NCI-H1417 (cell line): ENCODE results near the gene GCSAM.

ENCODE experiments used
- DNase-seq, 3 experiments: peaks; one replicate each; lab custom pipeline; 2025; lab: John Stamatoyannopoulos, UW

Gene GCSAM

DNA sequence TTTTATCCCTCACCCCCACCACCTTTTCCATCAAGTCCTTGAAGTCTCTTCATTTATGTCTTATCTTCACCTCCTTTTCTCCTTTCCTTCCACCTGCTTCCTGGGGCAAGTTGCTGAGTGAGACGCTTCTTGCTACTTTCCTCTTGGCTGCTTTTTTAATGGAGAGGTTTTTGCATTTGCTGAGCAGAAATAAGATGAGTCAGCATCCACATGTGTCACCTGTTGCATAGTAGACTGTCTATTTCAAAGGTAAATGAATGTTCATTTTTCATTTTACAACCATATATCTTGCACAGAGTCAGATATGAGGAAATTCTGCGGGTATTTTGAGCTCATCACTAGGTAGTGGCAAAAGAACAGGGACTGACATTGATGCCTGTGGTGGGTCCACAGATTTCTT is 28.3 kb downstream of the GCSAM start:
- DNase-seq, result no peak

DNA sequence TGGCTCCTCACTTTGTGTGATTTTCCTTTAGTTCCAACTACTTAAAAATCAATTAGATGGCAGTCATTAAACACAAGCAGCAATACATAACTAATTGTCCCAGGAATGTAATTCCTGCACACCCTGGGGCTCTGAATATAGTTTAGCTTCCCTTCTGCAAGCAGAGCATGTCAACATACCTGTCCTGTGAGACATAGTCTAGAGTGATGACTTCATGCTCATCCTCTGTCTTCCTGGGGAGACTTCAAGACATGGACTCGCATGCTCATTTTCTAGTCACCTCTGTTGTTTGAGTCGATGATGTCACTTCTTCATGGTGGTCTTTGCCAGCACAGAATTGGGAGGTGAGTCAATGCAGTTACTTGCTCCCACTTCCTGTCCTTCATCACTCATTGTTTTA is 31.1 kb downstream of the GCSAM start:
- DNase-seq, result peak in 2 of 3 experiments; percentile 25 to 67

DNA sequence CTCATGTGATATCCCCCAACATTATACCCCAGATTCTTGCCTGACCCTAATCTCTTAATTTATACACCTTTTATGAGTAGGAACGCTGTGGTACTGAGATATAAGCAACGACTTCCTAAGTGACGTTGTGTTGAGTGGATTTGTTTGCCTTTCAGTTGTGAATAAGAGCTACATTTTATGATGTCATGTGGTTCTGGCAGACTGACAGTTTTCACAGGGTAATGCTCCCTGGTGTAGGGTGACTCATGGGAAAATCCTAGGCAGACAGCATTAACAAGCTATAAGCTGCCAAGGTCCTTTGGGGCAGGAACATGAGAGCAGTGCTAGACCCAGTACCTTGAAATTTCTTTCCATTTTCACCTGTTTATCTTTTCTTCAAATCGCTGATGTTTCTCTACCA is 35.7 kb downstream of the GCSAM start:
- DNase-seq, result peak; percentile 22 to 55 (median 55)

DNA sequence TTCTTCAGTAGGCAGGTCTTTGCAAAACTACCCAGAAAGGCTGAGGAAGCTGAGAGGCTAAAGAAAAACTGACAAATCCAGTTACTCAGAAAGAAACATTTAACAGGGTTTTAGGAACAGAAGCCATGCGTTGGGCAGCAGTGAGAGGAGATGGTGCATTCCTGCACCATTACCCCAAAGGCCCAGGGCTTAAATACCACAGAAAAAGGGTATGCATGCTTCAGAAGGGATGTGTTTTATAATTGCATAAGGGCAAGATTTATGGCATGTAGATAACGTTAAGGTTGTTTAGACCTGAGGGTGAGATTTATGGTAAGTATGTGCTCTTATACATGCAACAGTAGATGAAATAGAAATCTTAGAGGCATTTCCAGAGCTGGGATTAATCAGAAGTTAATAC is 36.9 kb downstream of the GCSAM start:
- DNase-seq, result no peak

DNA sequence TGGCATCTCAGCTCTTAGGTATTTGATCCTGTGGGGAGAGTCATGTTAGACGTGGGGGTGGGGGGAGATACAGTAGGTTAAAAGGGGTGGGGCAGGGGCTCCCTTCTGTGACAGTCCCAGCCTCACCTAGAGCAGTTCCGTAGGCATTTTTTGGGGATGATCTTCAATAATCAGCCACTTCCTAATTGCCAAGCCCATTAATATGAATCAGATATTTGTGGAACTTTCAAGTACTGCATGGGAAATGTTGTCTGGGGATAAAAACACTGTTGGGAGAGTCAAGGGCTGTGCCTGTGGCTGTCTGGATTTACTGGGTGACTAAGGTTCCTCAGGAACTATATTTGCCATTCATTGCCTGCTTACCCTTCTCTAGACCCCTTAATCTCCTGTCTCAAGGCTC is 37.3 kb downstream of the GCSAM start:
- DNase-seq, result no peak

DNA sequence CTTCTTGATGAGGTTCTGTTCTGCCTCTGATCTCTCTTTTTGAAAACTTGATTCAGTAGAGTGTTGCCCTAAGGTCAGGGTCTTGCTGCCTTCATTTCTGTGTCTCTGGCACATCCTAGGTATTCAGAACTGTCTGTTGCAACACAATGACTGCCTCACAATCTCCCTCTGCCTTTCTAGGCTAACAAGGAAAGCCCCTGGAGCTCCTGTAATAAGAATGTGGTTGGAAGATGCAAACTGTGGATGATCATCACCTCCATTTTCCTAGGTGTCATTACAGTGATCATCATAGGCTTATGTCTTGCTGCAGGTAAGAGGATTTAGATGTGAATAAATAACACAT is 39.9 kb downstream of the GCSAM start:
- DNase-seq, result no peak

DNA sequence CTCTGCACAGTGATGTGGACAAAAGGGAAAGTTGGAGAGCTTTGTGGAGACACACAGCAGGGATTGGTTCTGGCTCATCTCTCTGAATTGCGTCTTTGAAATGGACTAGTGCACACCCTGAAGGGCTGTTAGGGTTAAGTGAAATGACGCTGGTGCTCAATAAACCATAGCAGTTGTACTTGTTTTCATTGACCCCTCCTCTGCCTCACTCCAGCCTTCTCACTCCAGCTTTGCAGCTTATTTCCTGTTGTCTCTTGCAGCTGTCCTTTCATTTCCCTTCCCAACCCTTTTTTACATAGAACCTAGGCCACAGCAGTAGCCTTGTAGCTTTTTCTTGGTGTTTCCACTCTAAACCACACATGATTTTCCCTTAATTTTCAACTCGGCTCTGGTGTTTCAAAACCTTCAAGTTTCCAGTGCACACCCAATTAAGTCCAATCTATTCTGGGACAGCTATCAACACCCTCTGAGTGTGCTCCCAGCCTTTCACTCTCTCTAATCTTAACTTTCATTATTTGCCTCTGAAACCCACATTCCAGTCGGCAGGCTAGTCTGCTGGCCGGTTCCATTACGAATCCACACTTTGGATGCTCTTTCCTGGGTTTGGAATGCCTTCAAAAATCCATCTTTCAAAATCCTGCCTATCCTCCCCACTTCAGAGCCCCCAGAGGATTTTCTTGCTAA is 40.4 kb downstream of the GCSAM start:
- no peak for DNase-seq

DNA sequence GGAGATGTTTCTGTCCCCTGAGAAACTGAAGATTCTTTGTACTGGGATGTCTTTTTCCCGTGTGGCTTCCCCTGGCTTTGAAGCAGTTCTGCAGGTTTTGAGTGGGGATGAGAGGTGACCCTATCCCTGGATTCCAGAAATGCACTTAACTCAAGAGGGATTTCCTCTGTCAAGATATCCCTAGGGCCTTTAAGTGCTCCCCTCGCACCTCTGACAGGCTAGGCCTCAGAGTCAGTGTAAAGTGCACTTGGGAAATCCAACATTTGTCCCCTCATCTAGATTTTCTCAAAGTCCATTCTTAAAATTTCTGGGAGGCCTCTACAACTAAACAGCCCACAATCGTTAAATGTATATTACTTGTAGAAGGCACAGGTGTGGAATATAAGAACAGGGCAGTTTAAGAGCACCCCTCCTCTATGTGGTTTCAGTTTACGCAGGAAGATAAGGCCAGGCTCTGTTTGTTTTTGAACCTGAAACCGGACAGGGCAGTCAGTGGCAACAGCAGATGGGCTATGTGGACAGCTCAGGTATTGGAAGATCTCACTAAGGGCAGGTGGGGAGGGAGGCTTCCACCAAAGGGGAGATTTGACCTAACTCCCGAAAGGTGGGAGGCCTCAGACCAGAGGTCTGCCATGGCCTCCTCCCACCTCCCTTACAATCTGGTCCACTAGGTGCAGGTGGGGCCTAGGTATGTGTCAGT is 42.0 kb downstream of the GCSAM start:
- peak in 2 of 3 experiments; percentile 40 to 71 for DNase-seq

DNA sequence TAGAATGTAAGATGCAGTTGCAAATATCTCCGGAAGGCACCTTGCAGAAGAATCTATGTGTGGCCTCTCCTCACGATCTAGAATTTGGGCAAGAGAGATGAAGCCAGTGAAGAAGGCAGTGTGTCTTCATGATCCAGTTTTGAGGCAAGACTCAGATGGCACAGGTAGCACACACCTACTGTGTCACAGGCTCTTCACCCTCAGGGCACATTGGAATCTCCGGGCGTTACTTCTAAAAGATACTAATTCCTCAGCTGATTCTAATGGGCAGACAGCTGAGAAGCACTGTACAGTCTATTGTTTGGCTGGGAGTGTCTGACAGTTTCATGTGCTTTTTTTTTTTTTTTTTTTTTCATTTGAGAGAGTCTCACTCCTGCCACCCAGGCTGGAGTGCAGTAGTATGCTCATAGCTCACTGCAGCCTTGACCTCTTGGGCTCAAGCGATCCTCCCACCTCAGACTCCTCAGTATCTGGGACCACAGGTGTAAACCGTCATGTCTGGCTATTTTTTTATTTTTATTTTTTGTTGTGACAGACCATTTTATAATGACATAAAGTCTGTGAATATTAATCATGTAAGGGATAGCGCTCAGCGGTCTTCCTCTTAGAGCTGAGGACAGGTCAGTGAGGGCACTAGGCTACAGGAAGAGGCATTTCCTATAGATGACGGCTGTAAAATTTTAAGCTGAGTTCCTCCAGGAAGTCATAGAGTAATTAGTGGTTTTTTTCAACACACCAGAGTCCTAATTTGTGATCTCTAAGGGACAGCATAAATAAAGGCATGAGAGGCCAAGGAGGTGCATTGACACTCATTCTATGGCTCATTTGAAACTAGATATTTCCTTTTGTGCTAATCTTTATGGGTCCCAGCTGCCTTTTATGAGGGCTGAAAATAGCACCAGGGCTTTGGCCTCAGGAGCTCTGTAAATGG is 42.8 kb downstream of the GCSAM start:
- peak in 2 of 3 experiments; percentile 53 to 71 for DNase-seq

DNA sequence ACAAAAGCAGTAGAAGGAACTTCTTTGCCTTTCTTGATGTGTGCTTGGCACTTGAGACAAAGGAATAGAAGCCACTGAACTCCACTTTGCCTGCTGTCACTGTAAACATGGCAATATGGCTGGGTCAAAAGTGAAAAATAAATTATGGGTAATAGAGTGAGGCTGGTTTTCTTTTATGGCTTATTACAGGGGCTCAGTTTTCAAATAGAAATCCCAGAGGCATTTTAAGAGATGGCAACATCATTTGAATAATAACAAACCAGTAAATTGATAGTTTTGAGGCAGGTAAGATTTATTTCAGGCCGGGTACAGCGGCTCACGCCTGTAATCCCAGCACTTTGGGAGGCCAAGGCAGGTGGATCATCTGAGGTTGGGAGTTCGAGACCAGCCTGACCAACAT is 44.1 kb downstream of the GCSAM start:
- DNase-seq, result no peak

DNA sequence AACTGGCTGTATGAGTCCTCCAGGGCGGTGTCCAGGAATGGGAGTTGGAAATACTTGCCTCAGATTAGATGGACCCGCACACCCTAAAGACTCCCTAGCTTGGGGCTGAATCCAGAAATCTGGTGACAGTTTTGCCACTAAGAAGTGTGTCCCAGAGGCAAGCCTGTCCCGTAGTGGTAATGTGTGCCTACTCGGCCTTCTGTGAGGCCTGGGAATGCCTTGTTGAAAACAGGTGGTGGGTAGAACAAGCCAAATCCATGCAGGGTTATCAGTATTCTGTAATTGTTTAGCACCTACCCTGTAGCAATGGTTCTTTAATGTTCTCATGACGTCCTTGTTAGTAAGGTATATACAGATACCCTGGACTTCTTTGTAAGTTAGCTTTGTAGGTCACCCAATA is 45.3 kb downstream of the GCSAM start:
- no peak for DNase-seq

DNA sequence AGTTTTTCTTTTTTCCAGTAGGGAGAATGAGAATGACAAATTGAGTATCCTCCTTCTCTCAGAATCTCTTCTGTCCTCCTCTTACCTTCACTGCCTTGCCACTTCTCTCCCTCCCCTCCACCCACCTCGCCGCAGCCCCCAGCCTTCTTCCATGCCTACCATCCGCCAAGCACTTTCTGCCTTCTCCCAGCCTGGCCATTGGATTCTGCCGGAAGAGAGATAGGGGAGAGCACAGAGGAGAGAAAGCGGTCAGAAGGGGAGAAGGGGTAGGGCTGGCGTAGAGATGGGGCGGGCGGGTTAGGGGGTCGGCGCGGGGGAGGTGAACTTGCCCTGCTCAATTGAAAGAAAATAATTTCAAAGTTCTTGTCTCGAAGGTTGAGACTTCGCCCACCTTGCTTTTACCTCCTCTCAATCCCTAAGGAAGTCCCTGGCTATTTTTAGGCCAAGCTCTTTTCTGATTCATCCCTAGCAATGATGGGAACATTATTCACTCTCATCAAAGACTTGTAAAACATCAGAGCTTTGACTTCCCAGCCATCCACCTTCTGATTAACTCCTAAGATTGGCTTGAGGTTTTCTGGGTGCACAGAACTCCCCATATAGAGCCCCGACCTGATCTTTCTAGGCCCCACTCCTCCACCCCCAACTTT is 46.0 kb downstream of the GCSAM start:
- peak in 2 of 3 experiments; percentile 48 to 49 for DNase-seq

DNA sequence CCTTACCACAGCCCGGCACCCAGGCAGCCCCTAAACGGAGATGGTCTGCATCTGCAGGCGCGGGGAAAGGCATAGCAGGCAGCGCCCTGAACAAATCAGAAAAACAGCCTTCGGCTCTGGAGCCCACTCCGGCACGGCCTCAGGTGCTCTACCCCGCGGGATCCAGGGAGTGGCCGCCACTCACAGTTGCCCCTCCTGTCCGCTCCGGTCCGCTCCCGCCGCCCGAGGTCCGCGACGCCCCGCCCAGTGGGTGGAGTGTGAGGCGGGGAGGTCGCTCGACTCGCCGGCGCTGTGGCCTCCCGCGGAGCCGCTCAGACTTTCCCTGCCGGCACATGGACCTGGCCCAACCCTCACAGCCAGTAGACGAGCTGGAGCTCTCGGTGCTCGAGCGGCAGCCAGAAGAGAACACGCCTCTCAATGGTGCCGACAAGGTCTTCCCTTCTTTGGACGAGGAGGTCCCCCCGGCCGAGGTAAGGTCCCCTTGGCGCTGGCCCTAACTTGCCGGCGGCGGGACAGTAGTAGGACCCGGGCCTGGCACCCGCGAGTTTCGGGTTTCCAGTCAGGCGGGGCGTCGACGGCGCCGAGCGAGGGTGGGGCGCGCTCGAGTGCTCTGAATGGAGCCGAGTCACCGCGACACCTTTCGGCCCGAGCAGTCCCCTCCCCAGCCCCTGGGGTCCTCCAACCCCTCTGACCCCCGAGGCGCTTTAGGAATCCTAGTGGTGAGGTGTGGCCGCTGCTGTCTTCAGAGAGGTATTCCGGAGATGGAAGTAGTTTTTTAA is 46.8 kb downstream of the GCSAM start, which contains the start of gene C3orf52:
Gene C3orf52, plus strand, starts transcription at position 314 of the 779 bp plus-strand sequence. Its CDS starts 19 bp downstream, at position 333.
- peak; percentile 65 to 94 (median 91) for DNase-seq

DNA sequence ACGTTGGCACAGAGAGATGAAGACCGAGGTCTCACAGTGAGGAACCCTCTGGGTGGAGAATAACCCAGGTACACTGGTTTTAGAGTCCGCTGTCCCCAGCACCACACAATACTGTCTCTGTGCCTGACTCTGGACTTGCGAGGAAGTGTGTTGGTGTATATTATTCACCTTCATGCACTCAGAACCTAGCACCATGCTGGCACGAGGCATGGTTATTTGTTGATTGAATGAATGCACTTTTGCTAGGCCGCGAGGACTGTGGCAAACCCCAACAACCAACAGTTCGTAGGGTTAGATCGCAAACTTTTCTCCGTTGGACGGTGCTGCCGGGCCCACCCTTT is 47.3 kb downstream of the GCSAM start:
- DNase-seq, result peak in 1 of 3 experiments; percentile 74

DNA sequence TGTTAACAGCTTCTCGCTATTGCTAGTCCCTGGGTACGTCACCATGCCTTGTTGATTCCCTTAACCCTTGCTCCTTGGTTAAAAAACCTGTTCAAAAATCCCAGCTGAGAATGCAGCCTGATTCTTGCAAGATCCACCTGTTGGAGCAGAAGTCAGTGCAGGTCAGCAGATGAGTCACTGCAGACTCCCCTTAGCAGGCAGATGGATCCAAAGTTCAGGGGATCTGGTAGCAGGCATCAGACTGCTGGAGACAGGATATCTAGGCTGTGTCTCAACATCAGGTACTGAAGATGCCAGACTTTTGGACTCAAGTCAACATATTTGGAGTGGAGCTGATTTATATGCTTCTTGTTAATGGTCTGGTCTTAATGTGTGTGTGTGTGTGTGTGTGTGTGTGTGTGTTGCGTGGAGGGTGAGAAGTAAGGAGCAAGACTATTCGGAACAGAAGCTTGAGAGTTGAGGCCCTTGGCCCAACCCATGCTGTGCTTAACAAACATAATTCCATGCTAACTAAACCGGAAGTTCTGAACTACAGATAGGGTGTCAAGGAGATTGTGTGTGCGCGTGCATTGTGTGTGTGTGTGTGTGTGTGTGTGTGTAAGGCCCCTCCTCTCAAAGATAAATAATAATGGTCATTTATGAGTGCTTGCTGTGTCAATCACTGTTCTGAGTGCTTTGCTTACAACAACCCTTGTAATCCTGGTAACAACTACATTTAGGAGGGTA is 47.9 kb downstream of the GCSAM start:
- peak in 2 of 3 experiments; percentile 63 to 73 for DNase-seq

DNA sequence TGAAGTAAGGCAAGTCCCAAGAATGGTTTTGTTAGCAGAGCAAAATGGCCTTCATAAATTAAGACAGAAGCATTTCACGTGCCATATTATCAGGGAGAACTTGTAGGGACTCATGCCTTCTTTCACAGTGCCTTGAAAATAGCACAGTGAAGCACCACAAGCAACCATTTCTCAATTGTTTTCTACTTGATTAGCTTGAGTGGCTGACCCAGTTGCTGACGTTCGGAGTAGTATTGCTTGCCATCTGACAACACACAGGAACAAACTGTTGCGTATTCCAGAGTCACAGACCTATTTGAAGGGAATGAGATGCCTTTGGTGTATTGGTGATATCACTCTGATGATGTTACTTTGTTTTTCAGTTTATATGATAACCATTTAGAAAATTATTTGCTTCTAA is 49.8 kb downstream of the GCSAM start:
- DNase-seq, result no peak

DNA sequence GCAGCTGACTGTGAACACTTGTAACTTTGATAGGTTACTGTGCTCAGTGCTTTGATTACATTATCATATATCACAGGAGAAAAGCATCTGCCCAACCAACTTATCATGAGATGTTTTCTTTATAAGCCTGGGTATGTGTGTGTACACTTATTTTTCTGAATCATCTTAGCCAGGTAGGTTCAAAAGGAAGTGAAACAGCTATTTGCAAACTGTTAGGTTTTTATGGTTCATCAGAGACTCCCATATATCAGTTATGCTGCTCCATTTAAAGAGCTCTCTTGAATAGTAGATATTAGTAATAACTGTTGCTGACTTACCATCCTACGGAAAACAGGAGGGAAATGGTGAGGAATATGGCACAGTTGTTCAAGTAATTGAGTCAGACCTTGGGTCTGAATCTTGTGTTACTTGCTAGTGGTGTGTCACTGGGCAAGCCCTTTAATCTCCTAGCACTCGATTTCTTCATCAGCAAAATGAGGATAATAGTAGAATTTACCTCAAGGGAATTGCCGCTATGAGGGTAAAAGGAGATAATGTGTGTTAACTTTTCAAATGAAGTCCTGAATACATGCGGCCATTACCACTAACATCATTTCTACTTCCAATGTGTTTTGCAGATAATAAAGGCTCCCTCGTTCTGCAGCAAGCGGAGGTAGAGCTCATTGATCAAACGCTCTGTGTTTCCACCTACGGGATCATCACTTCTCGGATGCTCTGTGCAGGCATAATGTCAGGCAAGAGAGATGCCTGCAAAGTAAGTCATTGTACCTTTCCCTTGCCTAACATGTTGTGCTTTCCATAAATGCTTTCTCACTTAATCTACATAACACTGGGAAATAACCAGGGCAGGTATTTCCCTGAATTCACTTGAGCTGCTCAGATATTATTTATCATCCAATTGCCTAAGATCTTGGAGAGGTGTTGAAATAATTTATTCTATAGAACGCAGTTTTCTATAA is 54.6 kb downstream of the GCSAM start:
- no peak for DNase-seq

DNA sequence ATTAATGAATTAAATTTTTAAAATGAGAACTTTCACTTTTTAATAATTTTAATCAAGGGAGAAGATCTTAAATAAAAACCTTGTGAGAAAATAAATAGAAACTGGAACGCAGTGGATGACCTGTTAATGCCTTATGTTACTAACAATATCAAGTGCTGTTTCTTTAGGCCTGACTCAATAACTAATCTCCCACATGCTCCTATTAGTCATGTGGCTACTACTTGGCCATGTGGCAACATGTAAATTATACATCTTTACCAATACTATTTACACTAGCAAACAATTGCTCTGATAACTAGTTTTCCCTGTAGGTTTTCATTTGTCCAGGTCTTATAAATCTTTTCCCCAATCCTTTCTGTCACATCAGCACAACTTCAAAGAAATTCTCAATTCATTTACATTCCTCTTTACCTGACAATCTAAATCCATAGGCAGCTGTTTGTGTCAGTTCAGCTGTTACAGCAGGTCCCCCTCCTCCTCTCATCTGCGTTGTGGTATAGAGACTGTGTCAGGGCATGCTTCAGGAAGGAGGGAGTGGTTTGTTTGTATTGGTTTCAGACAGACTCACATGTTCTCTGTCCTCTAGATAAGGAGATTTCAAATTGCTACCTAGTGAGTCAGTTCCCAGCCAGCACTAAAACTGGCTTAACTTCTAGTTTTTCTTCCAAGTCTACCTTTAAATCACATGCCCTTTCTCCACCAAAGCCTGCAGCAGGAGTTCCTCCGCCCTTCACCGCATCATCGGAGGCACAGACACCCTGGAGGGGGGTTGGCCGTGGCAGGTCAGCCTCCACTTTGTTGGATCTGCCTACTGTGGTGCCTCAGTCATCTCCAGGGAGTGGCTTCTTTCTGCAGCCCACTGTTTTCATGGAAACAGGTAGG is 58.2 kb downstream of the GCSAM start:
- DNase-seq, result peak; percentile 80 to 92 (median 84)
